Liver (tissue), 9 donors: ENCODE measurements around the gene FAM83E. TPM values are rescaled to one million over a fixed set of nuclear protein-coding genes. Genes with fewer than 3 reads are reported as not detected.

Source experiments
- DNase-seq: peaks from one replicate; pipeline ENCODE4 v3.0.0-alpha.2; 2017; ENCODE audit warnings: low spot score
- H3K27ac ChIP-seq, 2 donors: one replicate each; pipeline ENCODE4 v1.7.0; 2013; ENCODE audit warnings: inconsistent platforms in 2 of 2, low read length in 2 of 2, control low read depth in 1 of 2, low read depth in 1 of 2, mild to moderate bottlenecking in 1 of 2
- H3K27me3 ChIP-seq, 4 donors: one replicate each; pipeline versions ENCODE4 v1.6.1 to v1.7.0; 2013; ENCODE audit warnings: low read length in 3 of 4, inconsistent platforms in 1 of 4, mild to moderate bottlenecking in 1 of 4, moderate library complexity in 1 of 4; ENCODE audit not compliant: control insufficient read depth in 4 of 4, insufficient read depth in 4 of 4
- H3K36me3 ChIP-seq, 4 donors: one replicate each; pipeline versions ENCODE4 v1.6.1 to v1.7.0; 2013; ENCODE audit warnings: low read length in 3 of 4, mild to moderate bottlenecking in 3 of 4, low read depth in 1 of 4, moderate library complexity in 1 of 4; ENCODE audit not compliant: control insufficient read depth in 4 of 4, insufficient read depth in 3 of 4
- H3K4me1 ChIP-seq, 4 donors: one replicate each; pipeline versions ENCODE4 v1.6.1 to v1.7.0; 2013; ENCODE audit warnings: low read length in 3 of 4, mild to moderate bottlenecking in 3 of 4, moderate library complexity in 1 of 4; ENCODE audit not compliant: control insufficient read depth in 4 of 4, insufficient read depth in 4 of 4
- H3K4me3 ChIP-seq, 3 donors: one replicate each; pipeline versions ENCODE4 v1.6.1 to v1.7.0; 2013; ENCODE audit warnings: low read length in 3 of 3, control low read depth in 1 of 3, low read depth in 1 of 3, mild to moderate bottlenecking in 1 of 3
- H3K9ac ChIP-seq, 2 donors: one replicate each; pipeline ENCODE4 v1.7.0; 2013; ENCODE audit warnings: low read length in 2 of 2, mild to moderate bottlenecking in 2 of 2, moderate library complexity in 2 of 2, control low read depth in 1 of 2, low read depth in 1 of 2
- H3K9me3 ChIP-seq, 4 donors: one replicate each; pipeline versions ENCODE4 v1.6.1 to v1.7.0; 2013; ENCODE audit warnings: low read length in 3 of 4; ENCODE audit not compliant: control insufficient read depth in 4 of 4
- EGR1 ChIP-seq, 2 donors: IDR thresholded peaks; 2 replicates each; pipeline ENCODE4 v1.6.1; 2016 to 2018; ENCODE audit warnings: antibody characterized with exemption in 2 of 2, low read depth in 2 of 2
- FOXA1 ChIP-seq: IDR thresholded peaks from 2 replicates; pipeline ENCODE4 v1.6.1; 2016; ENCODE audit warnings: antibody characterized with exemption
- FOXA2 ChIP-seq: IDR thresholded peaks from 2 replicates; pipeline ENCODE4 v1.6.1; 2016; ENCODE audit warnings: antibody characterized with exemption
- GABPA ChIP-seq, 2 donors: IDR thresholded peaks in 1 of 2; conservative IDR thresholded peaks in 1 of 2; 2 replicates each; pipeline ENCODE4 v1.6.1; 2016; ENCODE audit warnings: antibody characterized with exemption in 2 of 2, mild to moderate bottlenecking in 1 of 2, moderate library complexity in 1 of 2
- HNF4A ChIP-seq, 2 donors: conservative IDR thresholded peaks; 2 replicates each; pipeline ENCODE4 v1.6.1; 2016; ENCODE audit warnings: antibody characterized with exemption in 2 of 2, mild to moderate bottlenecking in 2 of 2
- HNF4G ChIP-seq: IDR thresholded peaks from 2 replicates; pipeline ENCODE4 v1.6.1; 2016; ENCODE audit warnings: antibody characterized with exemption
- JUND ChIP-seq, 2 donors: IDR thresholded peaks; 2 replicates each; pipeline ENCODE4 v1.6.1; 2016; ENCODE audit warnings: antibody characterized with exemption in 2 of 2
- MAX ChIP-seq: IDR thresholded peaks from 2 replicates; pipeline ENCODE4 v1.6.1; 2016; ENCODE audit warnings: antibody characterized with exemption
- NR2F2 ChIP-seq: IDR thresholded peaks from 2 replicates; pipeline ENCODE4 v1.6.1; 2016; ENCODE audit warnings: antibody characterized with exemption
- RAD21 ChIP-seq, 2 donors: IDR thresholded peaks; 2 replicates each; pipeline ENCODE4 v1.6.1; 2016; ENCODE audit warnings: antibody characterized with exemption in 2 of 2, mild to moderate bottlenecking in 2 of 2
- REST ChIP-seq: IDR thresholded peaks from 2 replicates; pipeline ENCODE4 v1.6.1; 2016; ENCODE audit warnings: antibody characterized with exemption, mild to moderate bottlenecking
- RXRA ChIP-seq, 2 donors: IDR thresholded peaks; 2 replicates each; pipeline ENCODE4 v1.6.1; 2017 to 2018; ENCODE audit warnings: antibody characterized with exemption in 2 of 2, mild to moderate bottlenecking in 1 of 2
- SP1 ChIP-seq: IDR thresholded peaks from 2 replicates; pipeline ENCODE4 v1.6.1; 2018; ENCODE audit warnings: antibody characterized with exemption, mild to moderate bottlenecking
- TAF1 ChIP-seq: conservative IDR thresholded peaks from 2 replicates; pipeline ENCODE4 v1.6.1; 2016; ENCODE audit warnings: antibody characterized with exemption, mild to moderate bottlenecking
- YY1 ChIP-seq: IDR thresholded peaks from 2 replicates; pipeline ENCODE4 v1.6.1; 2016; ENCODE audit warnings: antibody characterized with exemption, mild to moderate bottlenecking
- ZBTB33 ChIP-seq: IDR thresholded peaks from 2 replicates; pipeline ENCODE4 v1.6.1; 2016; ENCODE audit warnings: antibody characterized with exemption
- WGBS: extraction: QIAGEN DNeasy Blood & Tissue Kit; methylation state at CpG from one replicate; pipeline ENCODE4 v1.1.7; 2013; 5-methylcytosine and 5-hydroxymethylcytosine counted together
- polyA plus RNA-seq, 2 donors: library from polyadenylated mRNA; stranded (reverse) in 1 of 2; unstranded in 1 of 2; fragments of 200-250 nt in 1 of 2; fragments of >200 nt in 1 of 2; fragmentation: Nextera tagmentation in 1 of 2; extraction: Ambion mirVana in 1 of 2; gene quantifications; one replicate each; pipeline versions ENCODE4 v1.2.1 to v1.2.3, GENCODE V29; 2013 to 2015
- total RNA-seq, 2 donors: library from RNA; depleted of rRNA; stranded (reverse); fragments of >200 nt; gene quantifications; one replicate each; pipeline ENCODE4 v1.2.3, GENCODE V29; 2014
- TF ChIP-seq, protein P1 (sequence below): IDR thresholded peaks from 2 replicates; pipeline ENCODE4 v1.6.1; 2016; ENCODE audit warnings: antibody characterized with exemption
- TF ChIP-seq, protein P2 (sequence below): fragments of 150-350 bp; IDR thresholded peaks from 2 replicates; pipeline ENCODE4 v1.5.1; 2017; ENCODE audit warnings: improper control_type of control experiment, low read depth, low read length; ENCODE audit not compliant: missing input control
- donor health status: healthy.
- donor health status: healthy.
- donor health status: healthy.
- donor health status: healthy.
- donor health status: healthy.

Gene FAM83E
- total and polyA plus RNA-seq, 4 donors: 0.20 to 0.42 (median 0.33) TPM; not detected in 1

- no peaks in the 10 kb centered on the region for H3K27me3 ChIP-seq
- peak within 1 kb of the TSS; percentile 85 to 93 for H3K27ac ChIP-seq
- peak within 1 kb of the TSS; percentile 58 to 98 (median 97) for H3K4me3 ChIP-seq
- peaks cover 15 to 27% (median 18%) of the 10 kb centered on the region in 4 donors for H3K36me3 ChIP-seq
- peak; percentile 96 for DNase-seq
- peaks cover 8 to 49% (median 33%) of the 10 kb centered on the region in 4 donors for H3K4me1 ChIP-seq
- no peaks in the 10 kb centered on the region for H3K9me3 ChIP-seq
- WGBS: under 1% methylated on average over 69 of the region's 69 CpGs
- peak within 1 kb of the TSS; percentile 98 to 99 for H3K9ac ChIP-seq
- TF ChIP-seq, protein P1, sequence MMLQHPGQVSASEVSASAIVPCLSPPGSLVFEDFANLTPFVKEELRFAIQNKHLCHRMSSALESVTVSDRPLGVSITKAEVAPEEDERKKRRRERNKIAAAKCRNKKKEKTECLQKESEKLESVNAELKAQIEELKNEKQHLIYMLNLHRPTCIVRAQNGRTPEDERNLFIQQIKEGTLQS: peak; percentile 82
- TF ChIP-seq EGR1 (IDR thresholded peaks at IDR 0.05; ENCODE audit: low read depth in 2 of 2) (peak; percentile 10 to 63), RXRA (IDR thresholded peaks at IDR 0.05) (peak; percentile 57 to 71), HNF4A (conservative IDR thresholded peaks at IDR 0.05) (peak; percentile 47 to 59), ZBTB33 (peak; percentile 95), GABPA (IDR thresholded peaks at IDR 0.05 in 1 of 2, conservative IDR thresholded peaks at IDR 0.05 in 1 of 2) (peak in 1 of 2 donors; percentile 92), RAD21 (IDR thresholded peaks at IDR 0.05) (peak in 1 of 2 donors; percentile 5), HNF4G (no peak), YY1 (peak; percentile 96), SP1 (peak; percentile 97), MAX (peak; percentile 93), TAF1 (peak; percentile 98), FOXA1 (peak; percentile 84), JUND (IDR thresholded peaks at IDR 0.05) (peak in 1 of 2 donors; percentile 56), REST (peak; percentile 95), NR2F2 (peak; percentile 60), FOXA2 (no peak)
- TF ChIP-seq, protein P2, sequence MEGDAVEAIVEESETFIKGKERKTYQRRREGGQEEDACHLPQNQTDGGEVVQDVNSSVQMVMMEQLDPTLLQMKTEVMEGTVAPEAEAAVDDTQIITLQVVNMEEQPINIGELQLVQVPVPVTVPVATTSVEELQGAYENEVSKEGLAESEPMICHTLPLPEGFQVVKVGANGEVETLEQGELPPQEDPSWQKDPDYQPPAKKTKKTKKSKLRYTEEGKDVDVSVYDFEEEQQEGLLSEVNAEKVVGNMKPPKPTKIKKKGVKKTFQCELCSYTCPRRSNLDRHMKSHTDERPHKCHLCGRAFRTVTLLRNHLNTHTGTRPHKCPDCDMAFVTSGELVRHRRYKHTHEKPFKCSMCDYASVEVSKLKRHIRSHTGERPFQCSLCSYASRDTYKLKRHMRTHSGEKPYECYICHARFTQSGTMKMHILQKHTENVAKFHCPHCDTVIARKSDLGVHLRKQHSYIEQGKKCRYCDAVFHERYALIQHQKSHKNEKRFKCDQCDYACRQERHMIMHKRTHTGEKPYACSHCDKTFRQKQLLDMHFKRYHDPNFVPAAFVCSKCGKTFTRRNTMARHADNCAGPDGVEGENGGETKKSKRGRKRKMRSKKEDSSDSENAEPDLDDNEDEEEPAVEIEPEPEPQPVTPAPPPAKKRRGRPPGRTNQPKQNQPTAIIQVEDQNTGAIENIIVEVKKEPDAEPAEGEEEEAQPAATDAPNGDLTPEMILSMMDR: no peak
These were observed 4.2 kb upstream of the FAM83E start, which contains the start of the genes RPL18 and SPHK2 for GRCh38 chr19:48618916-48619691. Gene RPL18 (minus strand): TSS chr19:48619178. CDS start chr19:48619143, 35 bp downstream. Gene SPHK2 (plus strand): TSS chr19:48619506. CDS start chr19:48620515, 1,009 bp downstream.
